Measurements from ENCODE around the gene DNAH7.
"Not testable (repeated sequence)": the region's sequence is repeated elsewhere in the genome, so short reads cannot be mapped to it uniquely, and the experiment has no call there.

GRCh38 chr2:195692531-195692930 lies 376.1 kb downstream of the DNAH7 start:
- TF ChIP-seq CTCF, POLR2A (IDR thresholded peaks at IDR 0.05): not testable (repeated sequence)
